NCI-H2171 treated with DMSO at 0.1 percent for 48 hours (cell line): Measurements from ENCODE around the gene HOXA7.
A peak's percentile ranks its signal among the peaks of the same experiment; 100 is the strongest.

ENCODE experiments used
- DNase-seq: peaks from one replicate; lab custom pipeline; 2025; lab: John Stamatoyannopoulos, UW

HOXA7 gene

GRCh38 chr7:27159266-27160144 lies 3.0 kb upstream of the HOXA7 start:
- DNase-seq = no peak

- no peak for DNase-seq
These were observed 2.2 kb upstream of the HOXA7 start for GRCh38 chr7:27158436-27159265.

- DNase-seq = no peak
These were observed 1.4 kb upstream of the HOXA7 start for GRCh38 chr7:27157702-27158431.

- DNase-seq = no peak
These were observed 634 bp upstream of the HOXA7 start for GRCh38 chr7:27156916-27157701.

- peak; percentile 66 for DNase-seq
These were observed 513 bp downstream of the HOXA7 start for GRCh38 chr7:27155816-27156507.

GRCh38 chr7:27154901-27155815 lies 1.3 kb downstream of the HOXA7 start:
- DNase-seq = no peak

- no peak for DNase-seq
These were observed 2.1 kb downstream of the HOXA7 start for GRCh38 chr7:27154369-27154768.

GRCh38 chr7:27153526-27153925 lies 2.9 kb downstream of the HOXA7 start:
- no peak for DNase-seq

GRCh38 chr7:27152816-27153442 lies 3.5 kb downstream of the HOXA7 start:
- DNase-seq = no peak

- DNase-seq = no peak
These were observed 4.3 kb downstream of the HOXA7 start, which contains the start of gene HOXA3 for GRCh38 chr7:27151931-27152815. TSS of gene HOXA3 (minus strand) at chr7:27152583. CDS start at chr7:27110640, 41,943 bp downstream.

GRCh38 chr7:27151341-27151930 lies 5.0 kb downstream of the HOXA7 start:
- DNase-seq = peak; percentile 44

- peak; percentile 60 for DNase-seq
These were observed 5.7 kb downstream of the HOXA7 start for GRCh38 chr7:27150568-27151340.

GRCh38 chr7:27149842-27150567 lies 6.5 kb downstream of the HOXA7 start:
- DNase-seq = peak; percentile 52

- no peak for DNase-seq
These were observed 7.5 kb downstream of the HOXA7 start for GRCh38 chr7:27148756-27149641.

- DNase-seq = no peak
These were observed 8.3 kb downstream of the HOXA7 start for GRCh38 chr7:27148031-27148755.
